Activated CD8-positive, alpha-beta memory T cell treated with anti-CD3 and anti-CD28 coated beads for 48 hours (primary cell): ENCODE results near the gene FRK.
"Not testable (repeated sequence)": the region's sequence is repeated elsewhere in the genome, so short reads cannot be mapped to it uniquely, and the experiment has no call there.

ENCODE experiments used
- DNase-seq, 3 experiments: peaks; one replicate each; pipeline ENCODE4 v3.0.0-alpha.2; 2020; ENCODE audit warnings: low read depth in 2 of 3, low spot score in 2 of 3

Gene FRK

GRCh38 chr6:115947966-115948541, 112.6 kb downstream of the FRK start:
- DNase-seq = no peak

- no peak for DNase-seq
These were observed 114.9 kb downstream of the FRK start for GRCh38 chr6:115945812-115946211.

- DNase-seq = no peak
These were observed 115.4 kb downstream of the FRK start for GRCh38 chr6:115945306-115945705.

GRCh38 chr6:115944829-115945228, 115.9 kb downstream of the FRK start:
- not testable (repeated sequence) for DNase-seq

- DNase-seq = not testable (repeated sequence)
These were observed 123.2 kb downstream of the FRK start for GRCh38 chr6:115937502-115937901.

- no peak for DNase-seq
These were observed 125.3 kb downstream of the FRK start for GRCh38 chr6:115935361-115935760.

GRCh38 chr6:115934829-115935228, 125.9 kb downstream of the FRK start:
- DNase-seq = no peak

GRCh38 chr6:115934145-115934544, 126.5 kb downstream of the FRK start:
- no peak for DNase-seq

GRCh38 chr6:115932481-115932880, 128.2 kb downstream of the FRK start:
- DNase-seq = no peak

- not testable (repeated sequence) for DNase-seq
These were observed 132.7 kb downstream of the FRK start for GRCh38 chr6:115928000-115928399.

GRCh38 chr6:115922971-115923370, 137.7 kb downstream of the FRK start:
- no peak for DNase-seq

- DNase-seq = no peak
These were observed 146.6 kb downstream of the FRK start for GRCh38 chr6:115914098-115914497.

- DNase-seq = no peak
These were observed 150.7 kb downstream of the FRK start for GRCh38 chr6:115909923-115910546.

- DNase-seq = no peak
These were observed 151.7 kb downstream of the FRK start for GRCh38 chr6:115908906-115909559.

GRCh38 chr6:115905471-115905870, 155.2 kb downstream of the FRK start:
- DNase-seq = no peak

GRCh38 chr6:115902436-115902835, 158.3 kb downstream of the FRK start:
- no peak for DNase-seq

GRCh38 chr6:115901896-115902295, 158.8 kb downstream of the FRK start:
- no peak for DNase-seq

GRCh38 chr6:115899730-115900282, 160.9 kb downstream of the FRK start:
- DNase-seq = no peak

- no peak for DNase-seq
These were observed 162.4 kb downstream of the FRK start for GRCh38 chr6:115898246-115898645.

GRCh38 chr6:115896538-115897129, 164.1 kb downstream of the FRK start:
- DNase-seq = no peak

GRCh38 chr6:115894426-115894992, 166.2 kb downstream of the FRK start:
- no peak for DNase-seq

GRCh38 chr6:115891750-115892149, 168.9 kb downstream of the FRK start:
- DNase-seq = no peak
